Liver (tissue), 9 donors: ENCODE data around the gene CDK8. TPM values are rescaled to one million over a fixed set of nuclear protein-coding genes. Genes with fewer than 3 reads are reported as not detected.

Experiments used
- DNase-seq: peaks from one replicate; pipeline ENCODE4 v3.0.0-alpha.2; 2017; ENCODE audit warnings: low spot score
- H3K27ac ChIP-seq, 2 donors: one replicate each; pipeline ENCODE4 v1.7.0; 2013; ENCODE audit warnings: inconsistent platforms in 2 of 2, low read length in 2 of 2, control low read depth in 1 of 2, low read depth in 1 of 2, mild to moderate bottlenecking in 1 of 2
- H3K27me3 ChIP-seq, 4 donors: one replicate each; pipeline versions ENCODE4 v1.6.1 to v1.7.0; 2013; ENCODE audit warnings: low read length in 3 of 4, inconsistent platforms in 1 of 4, mild to moderate bottlenecking in 1 of 4, moderate library complexity in 1 of 4; ENCODE audit not compliant: control insufficient read depth in 4 of 4, insufficient read depth in 4 of 4
- H3K36me3 ChIP-seq, 4 donors: one replicate each; pipeline versions ENCODE4 v1.6.1 to v1.7.0; 2013; ENCODE audit warnings: low read length in 3 of 4, mild to moderate bottlenecking in 3 of 4, low read depth in 1 of 4, moderate library complexity in 1 of 4; ENCODE audit not compliant: control insufficient read depth in 4 of 4, insufficient read depth in 3 of 4
- H3K4me1 ChIP-seq, 4 donors: one replicate each; pipeline versions ENCODE4 v1.6.1 to v1.7.0; 2013; ENCODE audit warnings: low read length in 3 of 4, mild to moderate bottlenecking in 3 of 4, moderate library complexity in 1 of 4; ENCODE audit not compliant: control insufficient read depth in 4 of 4, insufficient read depth in 4 of 4
- H3K4me3 ChIP-seq, 3 donors: one replicate each; pipeline versions ENCODE4 v1.6.1 to v1.7.0; 2013; ENCODE audit warnings: low read length in 3 of 3, control low read depth in 1 of 3, low read depth in 1 of 3, mild to moderate bottlenecking in 1 of 3
- H3K9ac ChIP-seq, 2 donors: one replicate each; pipeline ENCODE4 v1.7.0; 2013; ENCODE audit warnings: low read length in 2 of 2, mild to moderate bottlenecking in 2 of 2, moderate library complexity in 2 of 2, control low read depth in 1 of 2, low read depth in 1 of 2
- H3K9me3 ChIP-seq, 4 donors: one replicate each; pipeline versions ENCODE4 v1.6.1 to v1.7.0; 2013; ENCODE audit warnings: low read length in 3 of 4; ENCODE audit not compliant: control insufficient read depth in 4 of 4
- ATF3 ChIP-seq: IDR thresholded peaks from 2 replicates; pipeline ENCODE4 v1.6.1; 2016; ENCODE audit warnings: antibody characterized with exemption
- EGR1 ChIP-seq, 2 donors: IDR thresholded peaks; 2 replicates each; pipeline ENCODE4 v1.6.1; 2016 to 2018; ENCODE audit warnings: antibody characterized with exemption in 2 of 2, low read depth in 2 of 2
- FOXA1 ChIP-seq: IDR thresholded peaks from 2 replicates; pipeline ENCODE4 v1.6.1; 2016; ENCODE audit warnings: antibody characterized with exemption
- FOXA2 ChIP-seq: IDR thresholded peaks from 2 replicates; pipeline ENCODE4 v1.6.1; 2016; ENCODE audit warnings: antibody characterized with exemption
- GABPA ChIP-seq, 2 donors: IDR thresholded peaks in 1 of 2; conservative IDR thresholded peaks in 1 of 2; 2 replicates each; pipeline ENCODE4 v1.6.1; 2016; ENCODE audit warnings: antibody characterized with exemption in 2 of 2, mild to moderate bottlenecking in 1 of 2, moderate library complexity in 1 of 2
- HNF4A ChIP-seq, 2 donors: conservative IDR thresholded peaks; 2 replicates each; pipeline ENCODE4 v1.6.1; 2016; ENCODE audit warnings: antibody characterized with exemption in 2 of 2, mild to moderate bottlenecking in 2 of 2
- HNF4G ChIP-seq: IDR thresholded peaks from 2 replicates; pipeline ENCODE4 v1.6.1; 2016; ENCODE audit warnings: antibody characterized with exemption
- JUND ChIP-seq, 2 donors: IDR thresholded peaks; 2 replicates each; pipeline ENCODE4 v1.6.1; 2016; ENCODE audit warnings: antibody characterized with exemption in 2 of 2
- NR2F2 ChIP-seq: IDR thresholded peaks from 2 replicates; pipeline ENCODE4 v1.6.1; 2016; ENCODE audit warnings: antibody characterized with exemption
- RAD21 ChIP-seq, 2 donors: IDR thresholded peaks; 2 replicates each; pipeline ENCODE4 v1.6.1; 2016; ENCODE audit warnings: antibody characterized with exemption in 2 of 2, mild to moderate bottlenecking in 2 of 2
- RXRA ChIP-seq, 2 donors: IDR thresholded peaks; 2 replicates each; pipeline ENCODE4 v1.6.1; 2017 to 2018; ENCODE audit warnings: antibody characterized with exemption in 2 of 2, mild to moderate bottlenecking in 1 of 2
- SP1 ChIP-seq: IDR thresholded peaks from 2 replicates; pipeline ENCODE4 v1.6.1; 2018; ENCODE audit warnings: antibody characterized with exemption, mild to moderate bottlenecking
- TAF1 ChIP-seq: conservative IDR thresholded peaks from 2 replicates; pipeline ENCODE4 v1.6.1; 2016; ENCODE audit warnings: antibody characterized with exemption, mild to moderate bottlenecking
- YY1 ChIP-seq: IDR thresholded peaks from 2 replicates; pipeline ENCODE4 v1.6.1; 2016; ENCODE audit warnings: antibody characterized with exemption, mild to moderate bottlenecking
- ZBTB33 ChIP-seq: IDR thresholded peaks from 2 replicates; pipeline ENCODE4 v1.6.1; 2016; ENCODE audit warnings: antibody characterized with exemption
- whole genome bisulfite sequencing: extraction: QIAGEN DNeasy Blood & Tissue Kit; methylation state at CpG from one replicate; pipeline ENCODE4 v1.1.7; 2013; 5-methylcytosine and 5-hydroxymethylcytosine counted together
- polyA plus RNA-seq, 2 donors: library from polyadenylated mRNA; stranded (reverse) in 1 of 2; unstranded in 1 of 2; fragments of 200-250 nt in 1 of 2; fragments of >200 nt in 1 of 2; fragmentation: Nextera tagmentation in 1 of 2; extraction: Ambion mirVana in 1 of 2; gene quantifications; one replicate each; pipeline versions ENCODE4 v1.2.1 to v1.2.3, GENCODE V29; 2013 to 2015
- total RNA-seq, 2 donors: library from RNA; depleted of rRNA; stranded (reverse); fragments of >200 nt; gene quantifications; one replicate each; pipeline ENCODE4 v1.2.3, GENCODE V29; 2014
- TF ChIP-seq, protein P1 (sequence below): IDR thresholded peaks from 2 replicates; pipeline ENCODE4 v1.6.1; 2016; ENCODE audit warnings: antibody characterized with exemption
- TF ChIP-seq, protein P2 (sequence below): IDR thresholded peaks from 2 replicates; pipeline ENCODE4 v1.6.1; 2016; ENCODE audit warnings: antibody characterized with exemption, mild to moderate bottlenecking
- TF ChIP-seq, protein P3 (sequence below): fragments of 150-350 bp; IDR thresholded peaks from 2 replicates; pipeline ENCODE4 v1.5.1; 2017; ENCODE audit warnings: improper control_type of control experiment, low read depth, low read length; ENCODE audit not compliant: missing input control
- donor health status: healthy.
- donor health status: healthy.
- donor health status: healthy.
- donor health status: healthy.
- donor health status: healthy.

The CDK8 gene
- total and polyA plus RNA-seq, 4 donors, result 3.3 to 10.8 (median 6.8) TPM

DNA sequence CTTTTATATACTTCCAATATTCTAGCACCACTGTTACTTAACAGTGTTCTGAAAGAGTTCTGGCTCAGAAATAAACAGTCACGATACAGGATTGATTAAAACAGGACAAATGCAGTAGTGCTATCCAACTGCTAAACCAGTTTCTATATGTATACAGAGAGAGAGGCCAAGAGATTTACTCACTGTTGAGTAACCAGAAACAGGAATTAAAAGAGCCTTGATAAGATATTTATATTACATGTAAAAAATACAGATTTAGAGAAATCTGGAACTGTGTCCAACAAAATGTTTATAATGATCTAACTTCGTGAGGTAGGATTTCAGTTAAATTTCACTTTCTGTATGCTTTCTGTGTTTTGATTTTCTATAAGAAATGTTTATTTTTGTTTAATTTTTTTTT is 116.6 kb downstream of the CDK8 start:
- Histone ChIP-seq H3K4me1 (no peaks in the 10 kb centered on the region), H3K9me3 (no peaks in the 10 kb centered on the region), H3K27ac (no peak overlapping the region), H3K27me3 (no peaks in the 10 kb centered on the region), H3K4me3 (no peak overlapping the region), H3K9ac (no peak overlapping the region), H3K36me3 (no peaks in the 10 kb centered on the region)
- WGBS, result 88% methylated on average over 2 of the region's 2 CpGs
- no peak for DNase-seq
- TF ChIP-seq FOXA1 (no peak), GABPA (IDR thresholded peaks at IDR 0.05 in 1 of 2, conservative IDR thresholded peaks at IDR 0.05 in 1 of 2) (no peak), TAF1 (no peak)
- TF ChIP-seq, protein P1, sequence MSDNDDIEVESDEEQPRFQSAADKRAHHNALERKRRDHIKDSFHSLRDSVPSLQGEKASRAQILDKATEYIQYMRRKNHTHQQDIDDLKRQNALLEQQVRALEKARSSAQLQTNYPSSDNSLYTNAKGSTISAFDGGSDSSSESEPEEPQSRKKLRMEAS, result no peak

- Histone ChIP-seq H3K27me3 (no peaks in the 10 kb centered on the region), H3K27ac (no peak overlapping the region), H3K9me3 (no peaks in the 10 kb centered on the region), H3K36me3 (no peaks in the 10 kb centered on the region), H3K4me1 (peaks cover 0 to 6% (median 2%) of the 10 kb centered on the region in 4 donors), H3K4me3 (no peak overlapping the region), H3K9ac (no peak overlapping the region)
- TF ChIP-seq RXRA (IDR thresholded peaks at IDR 0.05), result no peak
- TF ChIP-seq, protein P2, sequence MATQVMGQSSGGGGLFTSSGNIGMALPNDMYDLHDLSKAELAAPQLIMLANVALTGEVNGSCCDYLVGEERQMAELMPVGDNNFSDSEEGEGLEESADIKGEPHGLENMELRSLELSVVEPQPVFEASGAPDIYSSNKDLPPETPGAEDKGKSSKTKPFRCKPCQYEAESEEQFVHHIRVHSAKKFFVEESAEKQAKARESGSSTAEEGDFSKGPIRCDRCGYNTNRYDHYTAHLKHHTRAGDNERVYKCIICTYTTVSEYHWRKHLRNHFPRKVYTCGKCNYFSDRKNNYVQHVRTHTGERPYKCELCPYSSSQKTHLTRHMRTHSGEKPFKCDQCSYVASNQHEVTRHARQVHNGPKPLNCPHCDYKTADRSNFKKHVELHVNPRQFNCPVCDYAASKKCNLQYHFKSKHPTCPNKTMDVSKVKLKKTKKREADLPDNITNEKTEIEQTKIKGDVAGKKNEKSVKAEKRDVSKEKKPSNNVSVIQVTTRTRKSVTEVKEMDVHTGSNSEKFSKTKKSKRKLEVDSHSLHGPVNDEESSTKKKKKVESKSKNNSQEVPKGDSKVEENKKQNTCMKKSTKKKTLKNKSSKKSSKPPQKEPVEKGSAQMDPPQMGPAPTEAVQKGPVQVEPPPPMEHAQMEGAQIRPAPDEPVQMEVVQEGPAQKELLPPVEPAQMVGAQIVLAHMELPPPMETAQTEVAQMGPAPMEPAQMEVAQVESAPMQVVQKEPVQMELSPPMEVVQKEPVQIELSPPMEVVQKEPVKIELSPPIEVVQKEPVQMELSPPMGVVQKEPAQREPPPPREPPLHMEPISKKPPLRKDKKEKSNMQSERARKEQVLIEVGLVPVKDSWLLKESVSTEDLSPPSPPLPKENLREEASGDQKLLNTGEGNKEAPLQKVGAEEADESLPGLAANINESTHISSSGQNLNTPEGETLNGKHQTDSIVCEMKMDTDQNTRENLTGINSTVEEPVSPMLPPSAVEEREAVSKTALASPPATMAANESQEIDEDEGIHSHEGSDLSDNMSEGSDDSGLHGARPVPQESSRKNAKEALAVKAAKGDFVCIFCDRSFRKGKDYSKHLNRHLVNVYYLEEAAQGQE, result no peak
- TF ChIP-seq GABPA (IDR thresholded peaks at IDR 0.05 in 1 of 2, conservative IDR thresholded peaks at IDR 0.05 in 1 of 2), result no peak
- no peak for TF ChIP-seq TAF1
- no peak for TF ChIP-seq EGR1 (IDR thresholded peaks at IDR 0.05; ENCODE audit: low read depth in 2 of 2)
- TF ChIP-seq JUND (IDR thresholded peaks at IDR 0.05), result no peak
- TF ChIP-seq HNF4A (conservative IDR thresholded peaks at IDR 0.05), result no peak
- TF ChIP-seq ZBTB33, result no peak
- TF ChIP-seq FOXA2, result no peak
- TF ChIP-seq ATF3, result no peak
- no peak for TF ChIP-seq FOXA1
- TF ChIP-seq, protein P3, sequence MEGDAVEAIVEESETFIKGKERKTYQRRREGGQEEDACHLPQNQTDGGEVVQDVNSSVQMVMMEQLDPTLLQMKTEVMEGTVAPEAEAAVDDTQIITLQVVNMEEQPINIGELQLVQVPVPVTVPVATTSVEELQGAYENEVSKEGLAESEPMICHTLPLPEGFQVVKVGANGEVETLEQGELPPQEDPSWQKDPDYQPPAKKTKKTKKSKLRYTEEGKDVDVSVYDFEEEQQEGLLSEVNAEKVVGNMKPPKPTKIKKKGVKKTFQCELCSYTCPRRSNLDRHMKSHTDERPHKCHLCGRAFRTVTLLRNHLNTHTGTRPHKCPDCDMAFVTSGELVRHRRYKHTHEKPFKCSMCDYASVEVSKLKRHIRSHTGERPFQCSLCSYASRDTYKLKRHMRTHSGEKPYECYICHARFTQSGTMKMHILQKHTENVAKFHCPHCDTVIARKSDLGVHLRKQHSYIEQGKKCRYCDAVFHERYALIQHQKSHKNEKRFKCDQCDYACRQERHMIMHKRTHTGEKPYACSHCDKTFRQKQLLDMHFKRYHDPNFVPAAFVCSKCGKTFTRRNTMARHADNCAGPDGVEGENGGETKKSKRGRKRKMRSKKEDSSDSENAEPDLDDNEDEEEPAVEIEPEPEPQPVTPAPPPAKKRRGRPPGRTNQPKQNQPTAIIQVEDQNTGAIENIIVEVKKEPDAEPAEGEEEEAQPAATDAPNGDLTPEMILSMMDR, result no peak
- TF ChIP-seq NR2F2, result no peak
- no peak for TF ChIP-seq HNF4G
- no peak for TF ChIP-seq SP1
- no peak for TF ChIP-seq YY1
- TF ChIP-seq, protein P1, result no peak
- no peak for TF ChIP-seq RAD21 (IDR thresholded peaks at IDR 0.05)
- 96% methylated on average over 2 of the region's 2 CpGs for WGBS
- DNase-seq, result no peak
Measured at GRCh38 chr13:26372747-26373146, 118.8 kb downstream of the CDK8 start.
